Adrenal gland (tissue), 5 donors: ENCODE data around the gene NKAIN2.

Source experiments
- CTCF ChIP-seq, 6 experiments: fragments of 450-650 bp in 4 of 6; fragments of 200-600 bp in 2 of 6; sonication (generic) in 1 of 6; IDR thresholded peaks; 1 replicate in 5 of 6; 2 replicates in 1 of 6; pipeline versions ENCODE4 v1.5.1 to v1.8.0; 2016 to 2021; ENCODE audit warnings: antibody characterized with exemption in 6 of 6, mild to moderate bottlenecking in 2 of 6, moderate library complexity in 1 of 6
- POLR2A ChIP-seq, 2 donors: fragments of 450-650 bp; IDR thresholded peaks; one replicate each; pipeline ENCODE4 v1.6.1; 2017; ENCODE audit warnings: antibody characterized with exemption in 2 of 2, mild to moderate bottlenecking in 2 of 2, moderate library complexity in 1 of 2
- donor health status: DM: no; HTN: no; CAD: no.

GRCh38 chr6:124830506-124830905, 1026.8 kb downstream of the NKAIN2 start:
- no peak for TF ChIP-seq CTCF (IDR thresholded peaks at IDR 0.05)
- no peak for TF ChIP-seq POLR2A (IDR thresholded peaks at IDR 0.05)
